Keratinocyte (primary cell): ENCODE data around the gene RBM4. TPM values are rescaled to one million over a fixed set of nuclear protein-coding genes. Genes with fewer than 3 reads are reported as not detected.

Experiments
- DNase-seq: peaks from one replicate; pipeline ENCODE4 v3.0.0-alpha.2; 2011; ENCODE audit warnings: low read depth, missing footprints, low spot score
- FAIRE-seq: peaks from 2 replicates; lab custom pipeline; 2011; peaks lifted over from hg19 to GRCh38; lab: Jason Lieb, UNC
- H2AFZ ChIP-seq: 2 replicates; pipeline ENCODE4 v1.6.0; 2012; ENCODE audit warnings: low read length, control low read depth, inconsistent platforms; ENCODE audit not compliant: control insufficient read depth
- H3K27ac ChIP-seq: 2 replicates; pipeline ENCODE4 v1.5.1; 2011; ENCODE audit warnings: low read length; ENCODE audit not compliant: control insufficient read depth, insufficient read depth
- H3K27me3 ChIP-seq: 3 replicates; pipeline ENCODE4 v1.6.0; 2011; ENCODE audit warnings: low read length; ENCODE audit not compliant: control insufficient read depth, insufficient read depth; ENCODE audit errors: extremely low read depth
- H3K36me3 ChIP-seq, 2 experiments: 2 replicates in 1 of 2; 3 replicates in 1 of 2; pipeline ENCODE4 v1.5.1; 2011; ENCODE audit warnings: low read length in 2 of 2, mild to moderate bottlenecking in 1 of 2; ENCODE audit not compliant: control insufficient read depth in 2 of 2, insufficient read depth in 2 of 2; ENCODE audit errors: extremely low read depth in 1 of 2
- H3K4me1 ChIP-seq: 3 replicates; pipeline ENCODE4 v1.5.1; 2011; ENCODE audit warnings: low read length; ENCODE audit not compliant: control insufficient read depth, insufficient read depth; ENCODE audit errors: extremely low read depth
- H3K4me2 ChIP-seq: 3 replicates; pipeline ENCODE4 v1.6.0; 2011; ENCODE audit warnings: low read depth, low read length; ENCODE audit not compliant: control insufficient read depth, insufficient read depth; ENCODE audit errors: extremely low read depth
- H3K4me3 ChIP-seq, 3 experiments: fragments of 200-600 bp in 1 of 3; sonication (generic) in 1 of 3; 2 replicates in 2 of 3; 3 replicates in 1 of 3; pipeline ENCODE4 v1.5.1; 2011 to 2016; ENCODE audit warnings: low read length in 3 of 3, mild to moderate bottlenecking in 3 of 3, control low read depth in 2 of 3, inconsistent platforms in 1 of 3, low read depth in 1 of 3, mixed read lengths in 1 of 3, mixed run types in 1 of 3, moderate library complexity in 1 of 3; ENCODE audit not compliant: control insufficient read depth in 2 of 3, insufficient read depth in 2 of 3; ENCODE audit errors: extremely low read depth in 1 of 3
- H3K79me2 ChIP-seq: 2 replicates; pipeline ENCODE4 v1.6.0; 2012; ENCODE audit warnings: low read length; ENCODE audit not compliant: control insufficient read depth, insufficient read depth
- H3K9ac ChIP-seq: 3 replicates; pipeline ENCODE4 v1.6.0; 2011; ENCODE audit warnings: low read length; ENCODE audit not compliant: control insufficient read depth, insufficient read depth; ENCODE audit errors: extremely low read depth
- H3K9me1 ChIP-seq: 3 replicates; pipeline ENCODE4 v1.6.0; 2011; ENCODE audit warnings: low read length; ENCODE audit not compliant: control insufficient read depth, insufficient read depth; ENCODE audit errors: extremely low read depth
- H3K9me3 ChIP-seq: 2 replicates; pipeline ENCODE4 v1.5.1; 2012; ENCODE audit warnings: low read depth, low read length; ENCODE audit not compliant: control insufficient read depth
- H4K20me1 ChIP-seq: 3 replicates; pipeline ENCODE4 v1.6.0; 2011; ENCODE audit warnings: low read length; ENCODE audit not compliant: control insufficient read depth, insufficient read depth; ENCODE audit errors: extremely low read depth
- CTCF ChIP-seq, 3 experiments: IDR thresholded peaks in 1 of 3; conservative IDR thresholded peaks in 1 of 3; optimal IDR thresholded peaks in 1 of 3; 2 replicates in 2 of 3; 3 replicates in 1 of 3; pipeline versions ENCODE3 to v1.5.1; 2011; ENCODE audit warnings: low read length in 3 of 3, mild to moderate bottlenecking in 3 of 3, moderate library complexity in 2 of 3, control low read depth in 1 of 3, inconsistent platforms in 1 of 3; ENCODE audit not compliant: insufficient read depth in 2 of 3; ENCODE audit errors: extremely low read depth in 1 of 3
- EZH2 ChIP-seq: IDR thresholded peaks from one replicate; pipeline ENCODE4 v1.6.1; 2012; ENCODE audit warnings: inconsistent platforms, mild to moderate bottlenecking, low read length, moderate library complexity
- dilution Hi-C: fragments of 300-500 bp; cut with MboI; formaldehyde crosslinking; loops from one replicate; pipeline ENCODE4 v1.7.0; 2020; ENCODE audit warnings: low sequenced_read_pairs; ENCODE audit not compliant: extremely low pct_ligation_motif_present
- polyA plus RNA-seq, 5 experiments: library from polyadenylated mRNA; depleted of rRNA in 3 of 5; stranded (reverse) in 3 of 5; stranded (forward) in 1 of 5; unstranded in 1 of 5; fragments of >200 nt; gene quantifications; 1 replicate in 1 of 5; 2 replicates in 3 of 5; 3 replicates in 1 of 5; pipeline versions ENCODE4 v1.2.1 to v1.2.3, GENCODE V29; 2011 to 2012; ENCODE audit warnings: missing spikeins in 2 of 5, low read depth in 1 of 5, low replicate concordance in 1 of 5

RBM4 gene
- polyA plus RNA-seq, 1 donor (not counting 4 experiments of a cell fraction or from before 2014, with no cell fraction given) = 190 TPM

GRCh38 chr11:66600631-66601233 lies 37.8 kb upstream of the RBM4 start:
- DNase-seq (no peak), FAIRE-seq (no peak)
- H3K4me1 ChIP-seq = peaks cover 7% of the 10 kb centered on the region
- H4K20me1 ChIP-seq = no peaks in the 10 kb centered on the region
- no peak overlapping the region for H3K27ac ChIP-seq
- no peak overlapping the region for H2AFZ ChIP-seq
- no peaks in the 10 kb centered on the region for H3K9me3 ChIP-seq
- H3K9ac ChIP-seq = no peak overlapping the region
- no peaks in the 10 kb centered on the region for H3K27me3 ChIP-seq
- TF ChIP-seq CTCF (optimal IDR thresholded peaks at IDR 0.05 in 1 of 3, IDR thresholded peaks at IDR 0.05 in 1 of 3, conservative IDR thresholded peaks at IDR 0.05 in 1 of 3; ENCODE audit: extremely low read depth in 1 of 3, insufficient read depth in 2 of 3, low read length in 3 of 3) = no peak
- TF ChIP-seq EZH2 = no peak
- H3K36me3 ChIP-seq = peaks cover 8 to 23% of the 10 kb centered on the region in 2 experiments
- no peak overlapping the region for H3K4me3 ChIP-seq
- dilution Hi-C loops = no loop called here
- no peaks in the 10 kb centered on the region for H3K9me1 ChIP-seq
- H3K4me2 ChIP-seq = no peak overlapping the region
- H3K79me2 ChIP-seq = no peaks in the 10 kb centered on the region

- Histone ChIP-seq H3K4me3 (no peak overlapping the region), H3K4me1 (peaks cover 14% of the 10 kb centered on the region), H4K20me1 (no peaks in the 10 kb centered on the region), H3K79me2 (no peaks in the 10 kb centered on the region), H3K9me3 (no peaks in the 10 kb centered on the region), H3K27me3 (no peaks in the 10 kb centered on the region), H3K9me1 (no peaks in the 10 kb centered on the region), H3K27ac (no peak overlapping the region), H3K4me2 (no peak overlapping the region), H2AFZ (no peak overlapping the region), H3K9ac (no peak overlapping the region), H3K36me3 (peaks cover 11 to 30% of the 10 kb centered on the region in 2 experiments)
- DNase-seq (no peak), FAIRE-seq (no peak)
- dilution Hi-C loops = no loop called here
- no peak for TF ChIP-seq EZH2
Measured at GRCh38 chr11:66603072-66603471, 35.4 kb upstream of the RBM4 start.

- no peak for FAIRE-seq
- dilution Hi-C loops = no loop called here
Measured at GRCh38 chr11:66604155-66604554, 34.3 kb upstream of the RBM4 start.

More at GRCh38 chr11:66604155-66604554, 34.3 kb upstream of the RBM4 start:
- Histone ChIP-seq H3K79me2 (no peaks in the 10 kb centered on the region), H3K9ac (no peak overlapping the region), H3K36me3 (peaks cover 11 to 30% of the 10 kb centered on the region in 2 experiments), H3K27me3 (no peaks in the 10 kb centered on the region), H3K27ac (no peak overlapping the region), H3K9me1 (no peaks in the 10 kb centered on the region), H2AFZ (no peak overlapping the region), H3K4me1 (peaks cover 14% of the 10 kb centered on the region), H3K9me3 (no peaks in the 10 kb centered on the region), H3K4me2 (no peak overlapping the region), H3K4me3 (no peak overlapping the region), H4K20me1 (no peaks in the 10 kb centered on the region)
- no peak for TF ChIP-seq CTCF (optimal IDR thresholded peaks at IDR 0.05 in 1 of 3, IDR thresholded peaks at IDR 0.05 in 1 of 3, conservative IDR thresholded peaks at IDR 0.05 in 1 of 3; ENCODE audit: extremely low read depth in 1 of 3, insufficient read depth in 2 of 3, low read length in 3 of 3)
- no peak for DNase-seq
